Testis (tissue), 2 donors: ENCODE measurements around the gene ARHGDIA.

Experiments used
- CTCF ChIP-seq, 3 experiments: fragments of 450-650 bp in 2 of 3; fragments of 200-600 bp in 1 of 3; sonication (generic) in 1 of 3; IDR thresholded peaks; one replicate each; pipeline ENCODE4 v1.5.1; 2016 to 2019; ENCODE audit warnings: antibody characterized with exemption in 3 of 3, mild to moderate bottlenecking in 2 of 3, moderate library complexity in 1 of 3
- POLR2A ChIP-seq: fragments of 450-650 bp; IDR thresholded peaks from one replicate; pipeline ENCODE4 v1.6.1; 2017; ENCODE audit warnings: antibody characterized with exemption, mild to moderate bottlenecking, moderate library complexity

GRCh38 chr17:81904600-81905423 lies 33.7 kb upstream of the ARHGDIA start:
- no peak for TF ChIP-seq POLR2A
- TF ChIP-seq CTCF (IDR thresholded peaks at IDR 0.05): no peak
